ENCODE results near the gene TPK1. TPM values are rescaled to one million over a fixed set of nuclear protein-coding genes. Genes with fewer than 3 reads are reported as not detected.
"Not testable (repeated sequence)": the region's sequence is repeated elsewhere in the genome, so short reads cannot be mapped to it uniquely, and the experiment has no call there.

Gene TPK1
- total and polyA plus RNA-seq, 5 donors: 5.5 to 8.8 (median 7.5) TPM

DNA sequence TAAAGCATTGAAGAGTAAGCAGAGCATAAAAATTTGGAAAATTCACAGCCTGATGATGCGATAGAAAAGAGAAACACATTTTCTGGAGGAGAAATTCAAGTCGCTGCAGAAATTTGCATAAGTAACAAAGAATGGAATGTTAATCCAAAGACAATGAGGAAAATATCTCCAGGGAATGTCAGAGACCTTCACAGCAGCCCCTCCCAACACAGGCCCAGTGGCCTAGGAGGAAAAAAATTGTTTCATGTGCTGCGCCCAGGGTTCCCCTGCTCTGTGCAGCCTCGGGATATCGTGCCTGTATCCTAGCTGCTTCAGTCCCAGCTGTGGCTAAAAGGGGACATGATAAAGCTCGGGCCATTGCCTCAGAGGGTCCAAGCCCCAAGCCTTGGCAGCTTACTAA is 206.8 kb downstream of the TPK1 start:
- ATAC-seq (no peak), DNase-seq (no peak)
- intact Hi-C loops (cut with DNase I): no loop called here
- H3K27me3 ChIP-seq (ENCODE audit: control insufficient read depth, insufficient read depth): no peaks in the 10 kb centered on the region
- H3K4me1 ChIP-seq (ENCODE audit: control insufficient read depth, insufficient read depth, low read length): no peaks in the 10 kb centered on the region
- H3K27ac ChIP-seq (ENCODE audit: low read length): no peak overlapping the region
- H3K4me3 ChIP-seq (ENCODE audit: low read length): no peak overlapping the region
- 88% methylated on average over 6 of the region's 6 CpGs for WGBS
- H3K9me3 ChIP-seq (ENCODE audit: control insufficient read depth, low read length): no peaks in the 10 kb centered on the region

DNA sequence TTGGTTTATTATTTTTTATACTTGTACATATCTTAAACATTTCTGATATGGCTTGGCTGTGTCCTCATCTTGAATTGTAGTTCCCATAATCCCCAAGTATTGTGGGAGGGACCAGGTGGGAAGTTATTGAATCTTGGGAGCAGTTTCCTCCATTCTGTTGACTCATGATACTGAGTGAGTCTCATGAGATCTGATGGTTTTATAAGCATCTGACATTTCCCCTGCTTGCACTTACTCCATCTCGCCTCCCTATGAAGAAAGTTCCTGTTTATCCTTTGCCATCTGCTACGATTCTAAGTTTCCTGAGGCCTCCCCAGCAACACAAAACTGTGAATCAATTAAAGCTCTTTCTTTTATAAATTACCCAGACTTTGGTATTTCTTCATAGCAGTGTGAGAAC is 207.7 kb downstream of the TPK1 start:
- WGBS: 49% methylated on average over 2 of the region's 2 CpGs
- intact Hi-C loops (cut with DNase I): no loop called here

DNA sequence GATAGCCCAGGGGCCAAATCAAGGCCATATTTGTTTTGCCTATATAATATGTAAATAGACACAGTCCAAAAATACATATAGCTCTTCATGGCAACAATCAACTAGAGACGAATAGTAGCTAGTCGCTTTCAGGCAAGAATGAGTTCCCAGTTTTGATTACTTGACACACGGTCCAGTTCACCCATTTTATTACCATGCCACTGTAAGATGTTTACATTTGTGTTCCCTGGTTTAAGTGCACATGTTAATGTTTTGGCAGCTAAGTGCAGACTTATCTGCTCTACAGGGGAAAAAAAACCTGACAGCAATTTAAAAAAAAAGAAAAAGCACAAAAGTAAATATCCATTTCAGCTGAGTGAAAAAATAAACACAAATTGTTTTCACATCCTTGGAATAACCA is 213.1 kb downstream of the TPK1 start:
- intact Hi-C loops (cut with DNase I): no loop called here

More for the DNA sequence above, 207.7 kb downstream of the TPK1 start:
- Histone ChIP-seq H3K4me1 (ENCODE audit: control insufficient read depth, insufficient read depth, low read length) (no peaks in the 10 kb centered on the region), H3K4me3 (ENCODE audit: low read length) (no peak overlapping the region), H3K9me3 (ENCODE audit: control insufficient read depth, low read length) (no peaks in the 10 kb centered on the region), H3K27me3 (ENCODE audit: control insufficient read depth, insufficient read depth) (no peaks in the 10 kb centered on the region), H3K27ac (ENCODE audit: low read length) (no peak overlapping the region)
- no peak for DNase-seq
- ATAC-seq: no peak

DNA sequence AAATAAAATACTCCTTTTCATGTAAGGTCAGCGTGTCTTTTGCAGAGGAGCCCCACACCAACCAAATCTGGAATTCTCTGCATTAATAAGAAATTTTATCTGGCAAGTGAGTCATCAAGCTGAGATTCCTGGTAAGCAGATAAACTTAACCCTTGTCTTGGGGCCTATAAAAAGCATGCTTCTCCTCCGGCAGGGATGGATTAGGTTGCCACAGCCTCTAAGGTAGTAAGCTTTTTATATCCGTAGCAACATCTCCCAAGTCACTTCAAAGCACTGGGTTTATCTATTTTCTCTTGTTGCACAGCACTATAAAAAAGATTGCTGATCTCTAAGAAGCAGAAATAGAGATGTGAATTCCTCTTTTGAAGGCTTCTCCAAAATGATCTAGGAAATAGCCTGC is 229.6 kb downstream of the TPK1 start:
- no peaks in the 10 kb centered on the region for H3K4me1 ChIP-seq (ENCODE audit: control insufficient read depth, insufficient read depth, low read length)
- intact Hi-C loops (cut with DNase I): no loop called here
- DNase-seq (no peak), ATAC-seq (no peak)
- WGBS: 48% methylated on average over 3 of the region's 3 CpGs
- H3K27ac ChIP-seq (ENCODE audit: low read length): no peak overlapping the region
- no peaks in the 10 kb centered on the region for H3K27me3 ChIP-seq (ENCODE audit: control insufficient read depth, insufficient read depth)
- H3K9me3 ChIP-seq (ENCODE audit: control insufficient read depth, low read length): no peaks in the 10 kb centered on the region
- H3K4me3 ChIP-seq (ENCODE audit: low read length): no peak overlapping the region

More for the DNA sequence above, 213.1 kb downstream of the TPK1 start:
- ATAC-seq (no peak), DNase-seq (no peak)
- H3K4me3 ChIP-seq (ENCODE audit: low read length): no peak overlapping the region
- 79% methylated on average over 3 of the region's 3 CpGs for WGBS
- no peaks in the 10 kb centered on the region for H3K4me1 ChIP-seq (ENCODE audit: control insufficient read depth, insufficient read depth, low read length)
- no peaks in the 10 kb centered on the region for H3K9me3 ChIP-seq (ENCODE audit: control insufficient read depth, low read length)
- H3K27me3 ChIP-seq (ENCODE audit: control insufficient read depth, insufficient read depth): no peaks in the 10 kb centered on the region
- no peak overlapping the region for H3K27ac ChIP-seq (ENCODE audit: low read length)

DNA sequence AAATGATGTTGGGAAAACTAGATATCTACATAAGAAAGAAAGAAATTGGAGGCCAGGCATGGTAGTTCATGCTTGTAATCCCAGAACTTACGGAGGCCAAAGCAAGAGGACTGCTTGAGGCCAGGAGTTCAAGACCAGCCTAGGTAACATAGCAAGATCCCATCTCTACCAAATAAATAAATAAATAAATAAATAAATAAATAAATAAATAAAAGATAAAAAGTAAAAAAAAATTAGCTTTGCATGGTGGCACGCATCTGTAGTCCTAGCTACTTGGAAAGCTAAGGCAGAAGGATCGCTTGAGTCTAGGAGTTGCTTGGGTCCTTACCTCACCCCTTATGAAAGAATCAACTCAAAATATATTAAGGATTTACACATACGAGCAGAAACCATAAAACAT is 238.9 kb downstream of the TPK1 start:
- DNase-seq (no peak), ATAC-seq (no peak)
- Histone ChIP-seq H3K27me3 (ENCODE audit: control insufficient read depth, insufficient read depth) (no peaks in the 10 kb centered on the region), H3K27ac (ENCODE audit: low read length) (no peak overlapping the region), H3K4me3 (ENCODE audit: low read length) (no peak overlapping the region), H3K4me1 (ENCODE audit: control insufficient read depth, insufficient read depth, low read length) (no peaks in the 10 kb centered on the region), H3K9me3 (ENCODE audit: control insufficient read depth, low read length) (no peaks in the 10 kb centered on the region)
- intact Hi-C loops (cut with DNase I): no loop called here
- WGBS: 91% methylated on average over 4 of the region's 4 CpGs

DNA sequence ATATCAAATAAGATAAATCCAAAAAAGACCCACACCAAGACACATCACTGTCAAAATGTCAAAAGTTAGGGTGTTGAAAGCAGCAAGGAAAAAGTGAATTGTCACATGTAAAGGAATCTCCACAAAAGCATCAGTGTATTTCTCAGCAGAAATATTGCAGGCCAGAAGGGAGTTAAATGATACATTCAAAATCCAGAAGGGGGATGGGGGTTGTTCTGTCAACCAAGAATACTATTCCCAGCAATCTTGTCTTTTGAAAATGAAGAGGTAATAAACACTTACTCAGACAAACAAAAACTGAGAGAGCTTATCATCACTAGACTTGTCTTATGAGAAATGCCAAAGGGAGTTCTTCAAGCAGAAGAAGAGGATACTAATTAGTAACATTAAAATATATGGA is 241.3 kb downstream of the TPK1 start:
- no peak for DNase-seq
- Histone ChIP-seq H3K9me3 (ENCODE audit: control insufficient read depth, low read length) (no peaks in the 10 kb centered on the region), H3K27me3 (ENCODE audit: control insufficient read depth, insufficient read depth) (no peaks in the 10 kb centered on the region), H3K27ac (ENCODE audit: low read length) (no peak overlapping the region), H3K4me1 (ENCODE audit: control insufficient read depth, insufficient read depth, low read length) (no peaks in the 10 kb centered on the region), H3K4me3 (ENCODE audit: low read length) (no peak overlapping the region)
- intact Hi-C loops (cut with DNase I): no loop called here
- no peak for ATAC-seq

DNA sequence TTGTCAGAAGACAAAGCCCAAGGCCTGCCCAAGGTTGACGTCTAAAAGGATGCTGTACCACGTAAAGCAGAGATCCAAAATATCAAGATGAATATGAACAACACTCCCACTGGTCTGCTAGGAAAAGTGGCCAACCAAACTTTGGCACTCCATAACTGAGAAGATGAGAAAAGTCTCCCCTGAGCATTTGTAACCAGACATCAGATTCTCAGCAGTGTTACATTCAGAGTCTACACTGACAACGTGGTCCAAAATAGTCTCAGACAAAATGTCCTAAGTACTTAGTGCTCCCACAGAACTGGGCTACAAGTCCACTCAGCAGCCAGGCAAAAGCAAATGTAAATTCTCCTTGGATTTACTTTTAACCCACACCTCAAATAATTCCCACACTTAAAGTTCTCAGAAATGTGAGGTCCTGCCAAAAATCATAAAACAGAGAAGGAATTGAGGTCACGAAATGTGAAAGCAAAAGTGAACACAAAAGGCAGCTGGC is 247.2 kb downstream of the TPK1 start:
- intact Hi-C loops (cut with DNase I): no loop called here
- Histone ChIP-seq H3K4me3 (ENCODE audit: low read length) (no peak overlapping the region), H3K27me3 (ENCODE audit: control insufficient read depth, insufficient read depth) (no peaks in the 10 kb centered on the region), H3K4me1 (ENCODE audit: control insufficient read depth, insufficient read depth, low read length) (no peaks in the 10 kb centered on the region), H3K27ac (ENCODE audit: low read length) (no peak overlapping the region), H3K9me3 (ENCODE audit: control insufficient read depth, low read length) (no peaks in the 10 kb centered on the region)
- DNase-seq: no peak
- ATAC-seq: peak in 1 of 2 donors; percentile 83
- 48% methylated on average over 4 of the region's 4 CpGs for WGBS

DNA sequence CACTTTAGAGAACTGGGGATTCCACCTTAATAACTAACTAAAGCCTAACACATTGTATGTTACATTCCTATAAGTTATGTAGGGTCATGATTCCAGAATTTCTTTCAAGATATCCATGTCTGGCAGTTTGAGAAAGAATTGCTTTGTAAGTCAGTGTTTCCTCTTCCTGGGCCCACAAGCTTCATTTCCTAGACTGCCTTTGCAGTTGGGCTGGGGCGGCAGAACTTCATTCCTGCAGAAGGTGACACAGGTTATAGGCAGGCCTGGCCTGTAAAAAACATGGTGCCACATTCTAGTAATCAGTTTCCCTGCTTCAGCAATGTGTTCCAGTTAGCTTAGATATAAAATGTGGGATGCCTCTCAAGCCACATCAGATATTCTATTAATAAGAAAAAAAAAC is 248.2 kb downstream of the TPK1 start:
- 81% methylated on average over 1 of the region's 1 CpG for WGBS
- no peak for ATAC-seq
- no peak for DNase-seq
- H3K9me3 ChIP-seq (ENCODE audit: control insufficient read depth, low read length): no peaks in the 10 kb centered on the region
- no peak overlapping the region for H3K4me3 ChIP-seq (ENCODE audit: low read length)
- intact Hi-C loops (cut with DNase I): no loop called here
- no peak overlapping the region for H3K27ac ChIP-seq (ENCODE audit: low read length)
- H3K27me3 ChIP-seq (ENCODE audit: control insufficient read depth, insufficient read depth): no peaks in the 10 kb centered on the region
- H3K4me1 ChIP-seq (ENCODE audit: control insufficient read depth, insufficient read depth, low read length): no peaks in the 10 kb centered on the region

DNA sequence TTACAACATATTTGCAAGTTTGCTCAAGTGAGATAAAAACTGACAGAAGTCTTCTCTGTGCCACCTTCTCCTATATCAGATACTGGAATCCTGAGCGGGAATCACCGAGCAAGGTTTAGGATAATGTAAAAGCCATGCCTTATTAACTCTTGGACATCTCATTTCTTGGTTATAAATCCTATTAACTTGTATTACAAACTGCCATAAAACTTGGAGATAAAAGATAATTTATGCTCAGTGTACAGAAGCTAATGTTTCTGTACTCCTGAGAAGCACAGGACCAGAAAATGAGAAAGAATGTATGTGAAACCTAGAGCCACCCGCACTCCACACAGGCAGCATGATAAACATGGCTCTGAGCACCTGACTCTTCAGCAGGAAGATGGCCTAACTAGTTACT is 251.1 kb downstream of the TPK1 start:
- intact Hi-C loops (cut with DNase I): no loop called here
- H3K4me1 ChIP-seq (ENCODE audit: control insufficient read depth, insufficient read depth, low read length): no peaks in the 10 kb centered on the region
- DNase-seq: no peak
- no peak overlapping the region for H3K4me3 ChIP-seq (ENCODE audit: low read length)
- 93% methylated on average over 3 of the region's 3 CpGs for WGBS
- H3K27ac ChIP-seq (ENCODE audit: low read length): no peak overlapping the region
- H3K9me3 ChIP-seq (ENCODE audit: control insufficient read depth, low read length): no peaks in the 10 kb centered on the region
- ATAC-seq: no peak
- H3K27me3 ChIP-seq (ENCODE audit: control insufficient read depth, insufficient read depth): no peaks in the 10 kb centered on the region

DNA sequence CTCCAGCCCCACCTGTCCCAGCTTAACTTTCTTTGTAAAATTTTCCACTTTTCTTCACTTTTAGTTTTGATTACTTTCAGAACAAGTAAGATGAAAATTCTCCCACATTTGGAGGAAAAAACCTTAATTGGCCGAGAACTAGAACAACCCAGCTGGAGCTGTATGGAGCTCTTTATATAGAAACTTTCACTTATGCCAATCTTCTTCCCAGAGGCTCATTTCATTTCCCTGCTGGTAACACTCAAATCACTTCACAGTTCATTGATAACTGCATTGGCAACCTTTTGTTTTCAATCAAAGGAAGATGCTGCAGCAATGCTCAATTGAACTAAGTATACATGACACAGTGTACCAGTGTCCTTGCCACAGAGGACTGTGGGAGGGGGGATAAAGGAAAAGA is 256.2 kb downstream of the TPK1 start:
- Histone ChIP-seq H3K9me3 (ENCODE audit: control insufficient read depth, low read length) (no peaks in the 10 kb centered on the region), H3K27ac (ENCODE audit: low read length) (no peak overlapping the region), H3K27me3 (ENCODE audit: control insufficient read depth, insufficient read depth) (no peaks in the 10 kb centered on the region), H3K4me1 (ENCODE audit: control insufficient read depth, insufficient read depth, low read length) (no peaks in the 10 kb centered on the region), H3K4me3 (ENCODE audit: low read length) (no peak overlapping the region)
- no peak for ATAC-seq
- DNase-seq: no peak
- intact Hi-C loops (cut with DNase I): no loop called here
- 83% methylated on average over 1 of the region's 1 CpG for WGBS

DNA sequence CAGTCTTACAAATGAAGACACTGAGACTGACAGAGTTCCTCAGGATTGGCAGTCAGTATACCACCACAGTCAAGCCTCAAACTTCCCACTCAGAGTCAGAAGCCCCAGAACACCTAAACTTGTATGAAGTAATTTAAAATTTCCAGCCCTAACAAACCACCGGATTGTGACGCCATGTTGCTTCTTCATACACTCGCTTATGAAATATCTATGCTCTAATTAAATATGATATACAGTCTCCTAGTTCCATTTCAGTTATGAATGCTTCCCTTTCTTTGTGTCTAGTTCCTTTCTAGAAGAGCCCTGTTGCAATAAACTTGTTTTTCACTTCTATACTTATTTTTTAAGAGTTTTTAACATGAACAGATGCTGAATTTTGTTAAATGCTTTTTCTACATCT is 260.4 kb downstream of the TPK1 start:
- no peaks in the 10 kb centered on the region for H3K9me3 ChIP-seq (ENCODE audit: control insufficient read depth, low read length)
- ATAC-seq (no peak), DNase-seq (no peak)
- intact Hi-C loops (cut with DNase I): no loop called here
- H3K4me1 ChIP-seq (ENCODE audit: control insufficient read depth, insufficient read depth, low read length): no peaks in the 10 kb centered on the region
- no peak overlapping the region for H3K27ac ChIP-seq (ENCODE audit: low read length)
- no peaks in the 10 kb centered on the region for H3K27me3 ChIP-seq (ENCODE audit: control insufficient read depth, insufficient read depth)
- H3K4me3 ChIP-seq (ENCODE audit: low read length): no peak overlapping the region
- WGBS: 85% methylated on average over 3 of the region's 3 CpGs

DNA sequence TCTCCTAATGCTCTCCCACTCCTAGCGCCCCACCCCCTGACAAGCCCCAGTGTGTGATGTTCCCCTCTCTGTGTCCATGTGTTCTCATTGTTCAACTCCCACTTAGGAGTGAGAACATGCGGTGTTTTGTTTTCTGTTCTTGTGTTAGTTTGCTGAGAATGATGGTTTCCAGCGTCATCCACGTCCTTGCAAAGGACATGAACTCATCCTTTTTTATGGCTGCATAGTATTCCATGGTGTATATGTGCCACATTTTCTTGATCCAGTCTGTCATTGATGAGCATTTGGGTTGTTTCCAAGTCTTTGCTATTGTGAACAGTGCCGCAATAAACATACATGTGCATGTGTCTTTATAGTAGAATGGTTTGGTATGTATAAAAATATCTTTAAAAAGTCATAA is 261.1 kb downstream of the TPK1 start:
- H3K27me3 ChIP-seq (ENCODE audit: control insufficient read depth, insufficient read depth); H3K4me1 ChIP-seq (ENCODE audit: control insufficient read depth, insufficient read depth, low read length); intact Hi-C loops (cut with DNase I); DNase-seq; H3K27ac ChIP-seq (ENCODE audit: low read length); H3K9me3 ChIP-seq (ENCODE audit: control insufficient read depth, low read length); H3K4me3 ChIP-seq (ENCODE audit: low read length); ATAC-seq: not testable (repeated sequence)
- WGBS: 93% methylated on average over 5 of the region's 5 CpGs
